AG04450 (cell line): Measurements from ENCODE around the gene SPAG7. TPM values are rescaled to one million over a fixed set of nuclear protein-coding genes. Genes with fewer than 3 reads are reported as not detected.

Experiments
- CTCF ChIA-PET: fragments of 300-600, 350-600 bp; formaldehyde crosslinking; extraction: SDS; loops from one replicate; lab custom pipeline; 2022; ENCODE audit warnings: antibody characterized with exemption, inconsistent platforms; lab: Charles Lee
- POLR2A ChIA-PET: fragments of 350-600 bp; formaldehyde crosslinking; extraction: SDS; loops from one replicate; lab custom pipeline; 2021; ENCODE audit warnings: antibody characterized with exemption, inconsistent platforms; lab: Yijun Ruan, JAX
- DNase-seq: peaks from one replicate; pipeline ENCODE4 v3.0.0-alpha.2; 2011; ENCODE audit warnings: low read depth, low spot score
- H3K27ac ChIP-seq: one replicate; pipeline ENCODE4 v1.5.1; 2012; ENCODE audit warnings: low read depth, low read length, control low read depth
- H3K27me3 ChIP-seq: one replicate; pipeline ENCODE4 v1.6.0; 2012; ENCODE audit warnings: low read length; ENCODE audit not compliant: control insufficient read depth, insufficient read depth
- H3K4me3 ChIP-seq: 2 replicates; pipeline ENCODE4 v1.5.1; 2011; ENCODE audit warnings: mild to moderate bottlenecking, low read depth, low read length, control low read depth
- H3K9me3 ChIP-seq: 2 replicates; pipeline ENCODE4 v1.5.1; 2012; ENCODE audit warnings: low read length; ENCODE audit not compliant: control insufficient read depth, insufficient read depth
- CTCF ChIP-seq: IDR thresholded peaks from 2 replicates; pipeline ENCODE4 v1.5.1; 2011; ENCODE audit warnings: low read depth, low read length, control low read depth, inconsistent platforms
- polyA minus RNA-seq: library from RNA; depleted of rRNA, polyadenylated mRNA; stranded (reverse); fragments of >200 nt; gene quantifications from 2 replicates; pipeline ENCODE4 v1.2.3, GENCODE V29; 2011; rRNA and poly(A)+ RNA removed
- polyA plus RNA-seq: library from polyadenylated mRNA; depleted of rRNA; stranded (reverse); fragments of >200 nt; gene quantifications from 2 replicates; pipeline ENCODE4 v1.2.3, GENCODE V29; 2011; rRNA removed

Gene SPAG7
- 71.0 and 71.1 TPM in 2 replicates for polyA plus RNA-seq
- 27.9 and 32.1 TPM in 2 replicates for polyA minus RNA-seq

DNA sequence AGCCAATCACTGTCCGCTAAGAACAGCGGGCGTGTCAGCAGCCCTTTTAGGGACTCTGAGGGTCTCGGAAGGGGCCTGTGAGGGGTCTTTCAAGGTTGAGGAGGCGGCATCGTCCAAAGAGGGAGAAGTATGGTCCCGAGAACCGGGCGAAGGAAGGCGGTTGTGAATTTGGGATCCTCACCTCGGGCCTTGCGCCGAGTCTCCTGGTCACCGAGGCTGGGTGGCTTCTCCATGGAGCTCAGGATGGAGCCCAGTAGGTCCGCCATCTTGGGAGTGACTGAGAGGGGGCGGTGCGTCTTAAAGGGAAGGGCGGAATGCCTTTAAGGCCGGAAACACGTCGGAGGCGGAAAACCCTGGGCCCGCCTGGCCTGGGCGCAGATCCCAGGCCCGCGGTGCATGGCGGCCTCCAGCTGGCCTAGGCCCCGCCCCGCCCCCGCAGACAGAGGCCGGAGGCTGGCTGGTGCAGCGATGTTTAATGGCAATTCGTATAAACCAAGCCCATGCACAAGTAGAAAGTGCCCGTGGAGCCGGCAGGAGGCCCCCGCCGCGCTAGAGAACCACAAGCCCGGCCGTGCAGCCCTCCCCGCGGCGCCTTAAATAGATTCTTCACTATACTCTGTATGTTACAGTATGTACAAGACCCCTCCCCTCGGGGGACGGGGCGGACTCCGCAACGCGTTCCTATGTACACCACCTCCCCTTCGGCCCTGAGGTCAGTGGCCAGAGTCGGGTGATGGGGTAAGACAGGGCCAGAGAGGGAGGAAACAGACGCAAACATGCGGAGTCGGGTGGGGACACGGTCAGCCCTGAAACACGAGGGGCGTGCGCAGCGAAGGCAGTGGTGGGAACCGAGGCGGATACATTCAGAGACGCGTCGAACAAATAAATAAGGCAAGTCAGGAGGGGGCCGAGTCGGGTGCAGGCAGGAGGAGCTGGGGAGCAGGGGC is at the start of gene SPAG7:
TSS of gene SPAG7 (minus strand) at position 279 of the 947 bp plus-strand sequence. CDS start at position 266, 13 bp downstream.
- Histone ChIP-seq H3K27me3 (no peaks in the 10 kb centered on the region), H3K4me3 (peak within 1 kb of the TSS; percentile 84), H3K9me3 (peaks cover 5% of the 10 kb centered on the region; the same call in 1 of the 2 replicates), H3K27ac (peak within 1 kb of the TSS; percentile 98)
- ChIA-PET POLR2A (interaction anchor here (0.6 to 5.6 kb wide), 12 partner anchors 10 to 824 kb away, joined by 3 to 128 read pairs (median 6); partner anchors contain the start of genes CAMTA2, ENO3, GP1BA and INCA1), CTCF (interaction anchor here (0.5 to 2.6 kb wide), 5 partner anchors 15 to 94 kb away, joined by 3 to 11 read pairs (median 5); no protein-coding TSS in a partner anchor)
- TF ChIP-seq CTCF = no peak
- DNase-seq = peak; percentile 96

- Histone ChIP-seq H3K9me3 (no peaks in the 10 kb centered on the region; the same call in 1 of the 2 replicates), H3K4me3 (no peak overlapping the region), H3K27me3 (no peaks in the 10 kb centered on the region), H3K27ac (no peak overlapping the region)
- DNase-seq = no peak
- ChIA-PET CTCF (no interaction called here), POLR2A (no interaction called here)
- no peak for TF ChIP-seq CTCF
These were observed 46.7 kb upstream of the SPAG7 start for GRCh38 chr17:5014357-5014756.

GRCh38 chr17:5011928-5012327 is 44.3 kb upstream of the SPAG7 start:
- H3K27ac ChIP-seq = no peak overlapping the region
- POLR2A ChIA-PET = interaction anchor here (0.7 kb wide), 1 partner anchor 30 kb away, joined by 3 read pairs; no protein-coding TSS in a partner anchor
- H3K9me3 ChIP-seq = no peaks in the 10 kb centered on the region; the same call in 1 of the 2 replicates
- no peak for TF ChIP-seq CTCF
- no peaks in the 10 kb centered on the region for H3K27me3 ChIP-seq
- no peak overlapping the region for H3K4me3 ChIP-seq
- no peak for DNase-seq
- CTCF ChIA-PET = no interaction called here

DNA sequence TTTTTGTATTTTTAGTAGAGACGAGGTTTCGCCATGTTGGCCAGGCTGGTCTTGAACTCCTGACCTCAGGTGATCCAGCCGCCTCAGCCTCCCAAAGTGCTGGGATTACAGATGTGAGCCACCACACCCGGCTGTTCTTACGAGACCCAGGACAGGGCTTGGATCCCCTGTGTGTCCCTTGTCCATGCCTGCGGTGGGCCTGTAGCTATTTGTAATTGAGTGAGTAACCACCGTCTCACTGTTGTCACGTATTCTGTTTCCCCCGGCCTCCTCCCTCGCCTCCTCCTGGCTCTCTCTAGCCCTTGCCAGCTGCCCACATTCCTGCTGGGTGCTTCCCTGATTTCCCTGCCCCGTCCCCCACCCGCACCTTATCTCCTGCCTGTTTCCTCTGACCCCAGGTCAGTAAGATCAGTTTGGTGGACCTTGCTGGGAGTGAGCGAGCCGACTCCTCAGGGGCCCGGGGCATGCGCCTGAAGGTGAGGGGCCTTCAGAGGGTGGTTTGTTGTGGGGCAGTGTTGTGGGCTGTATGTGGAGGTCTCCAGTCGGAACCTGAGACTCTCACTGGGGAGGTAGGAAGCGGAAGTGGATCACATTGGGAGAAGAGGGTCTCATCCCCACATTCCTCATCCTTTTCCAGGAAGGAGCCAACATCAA is 35.7 kb upstream of the SPAG7 start:
- H3K9me3 ChIP-seq = no peaks in the 10 kb centered on the region; the same call in 1 of the 2 replicates
- ChIA-PET CTCF (no interaction called here), POLR2A (no interaction called here)
- no peaks in the 10 kb centered on the region for H3K27me3 ChIP-seq
- DNase-seq = no peak
- H3K4me3 ChIP-seq = no peak overlapping the region
- H3K27ac ChIP-seq = no peak overlapping the region
- TF ChIP-seq CTCF = no peak
